Activated T-cell treated with anti-CD3 and anti-CD28 coated beads for 4 hours (primary cell): ENCODE measurements around the gene BRI3.

Experiments
- DNase-seq: peaks from one replicate; pipeline ENCODE4 v3.0.0-alpha.2; 2020

Gene BRI3

DNA sequence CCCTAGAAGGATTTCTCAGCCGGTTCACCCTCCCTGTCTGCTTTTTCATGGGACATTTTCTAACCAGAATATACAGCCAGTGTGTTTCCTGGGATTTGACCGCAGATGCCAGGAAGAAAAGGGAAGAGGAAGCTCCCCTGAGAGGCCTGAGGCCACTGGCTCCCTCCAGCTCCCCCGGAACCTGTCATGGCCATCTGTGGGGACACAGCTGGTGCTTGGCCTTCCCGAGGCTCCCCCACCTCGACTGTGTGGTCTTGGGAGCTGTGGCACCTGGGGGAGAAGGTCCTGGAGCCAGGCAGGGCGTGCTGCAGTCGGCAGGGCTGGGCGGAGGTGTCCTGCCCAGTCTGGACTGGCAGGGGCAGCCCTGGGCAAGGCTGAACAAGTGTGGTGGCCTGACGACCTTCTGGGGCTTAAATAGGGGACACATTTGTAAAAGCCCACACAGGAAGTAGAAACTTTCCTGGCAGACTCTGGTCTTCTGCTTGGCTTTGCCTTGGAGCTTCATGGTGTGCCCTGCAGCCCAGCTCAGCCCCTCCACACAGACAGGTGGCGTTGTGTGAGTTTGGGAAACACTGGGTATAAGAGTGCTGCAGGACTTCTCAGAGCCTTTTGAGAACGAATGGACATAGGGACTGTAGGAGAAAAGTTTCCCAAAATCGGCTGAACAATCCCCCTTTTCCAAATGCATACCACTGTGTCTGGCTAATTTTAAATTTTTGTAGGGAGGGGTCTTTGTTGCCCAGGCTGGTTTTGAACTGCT, 6.8 kb downstream of the BRI3 start:
- no peak for DNase-seq

DNA sequence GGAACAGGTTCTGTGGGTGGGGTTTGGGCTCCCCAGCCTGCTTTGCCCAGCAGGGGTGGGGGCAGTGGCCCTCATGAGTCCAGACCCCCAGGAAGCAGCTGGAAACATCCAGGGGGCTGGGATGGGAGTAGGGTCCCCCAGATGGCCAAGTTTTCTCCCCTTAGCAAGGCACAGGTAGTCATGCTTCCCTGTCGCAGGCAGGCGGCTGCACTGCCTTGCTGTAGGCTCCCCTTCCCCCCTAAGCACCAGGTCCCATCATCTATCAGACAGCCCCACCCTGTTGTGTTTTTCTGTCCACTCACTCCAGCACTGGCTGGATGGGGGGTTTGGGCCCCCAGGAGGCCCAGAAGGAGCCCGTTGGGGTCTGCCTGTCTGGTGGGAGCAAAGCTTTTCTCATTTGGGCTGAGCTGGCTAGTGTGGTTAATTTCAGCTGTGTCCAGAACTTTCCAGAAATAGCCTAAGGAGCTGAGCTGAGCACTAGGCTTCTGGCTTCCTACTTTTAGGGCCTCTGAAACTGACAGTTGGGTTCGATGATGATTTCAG, 7.9 kb downstream of the BRI3 start:
- no peak for DNase-seq

DNA sequence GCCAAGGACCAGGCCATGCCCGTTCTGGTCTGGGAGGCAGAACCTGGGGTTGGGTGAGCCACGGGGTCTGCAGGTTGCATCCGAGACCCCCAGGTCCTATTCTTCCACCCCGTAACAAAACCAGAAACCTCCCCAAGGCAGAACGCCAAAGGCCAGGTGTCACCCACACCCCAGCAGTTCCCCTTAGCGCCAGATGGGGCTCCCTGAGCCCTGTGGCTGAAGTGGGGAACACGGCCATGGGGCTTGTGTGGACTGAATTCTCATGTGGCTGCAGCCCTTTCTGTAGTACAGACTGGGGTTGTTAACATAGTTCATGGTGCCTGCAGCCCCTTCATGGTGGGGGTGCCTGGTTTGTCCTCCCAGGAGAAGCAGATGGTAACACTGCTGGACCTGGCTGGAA, 10.2 kb downstream of the BRI3 start:
- no peak for DNase-seq

DNA sequence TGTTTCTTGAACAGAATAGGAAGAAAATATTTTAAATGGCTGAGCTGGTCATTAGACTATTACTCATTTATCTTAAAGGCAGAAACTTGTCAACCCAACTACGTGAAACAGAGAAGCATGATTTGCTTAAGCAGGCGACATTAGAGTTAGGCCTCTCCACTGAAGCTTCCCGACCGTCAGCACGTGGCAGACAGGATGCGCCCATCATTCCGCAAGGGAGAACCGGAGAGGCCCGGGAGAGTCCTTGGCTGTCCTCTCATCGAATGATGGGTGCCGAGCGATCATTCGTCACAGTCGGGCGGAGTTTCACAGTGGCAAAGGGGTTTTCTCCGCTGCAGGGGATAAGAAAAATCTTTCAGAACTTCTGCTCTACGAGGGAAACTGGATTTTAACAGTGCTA, 11.8 kb downstream of the BRI3 start:
- no peak for DNase-seq

DNA sequence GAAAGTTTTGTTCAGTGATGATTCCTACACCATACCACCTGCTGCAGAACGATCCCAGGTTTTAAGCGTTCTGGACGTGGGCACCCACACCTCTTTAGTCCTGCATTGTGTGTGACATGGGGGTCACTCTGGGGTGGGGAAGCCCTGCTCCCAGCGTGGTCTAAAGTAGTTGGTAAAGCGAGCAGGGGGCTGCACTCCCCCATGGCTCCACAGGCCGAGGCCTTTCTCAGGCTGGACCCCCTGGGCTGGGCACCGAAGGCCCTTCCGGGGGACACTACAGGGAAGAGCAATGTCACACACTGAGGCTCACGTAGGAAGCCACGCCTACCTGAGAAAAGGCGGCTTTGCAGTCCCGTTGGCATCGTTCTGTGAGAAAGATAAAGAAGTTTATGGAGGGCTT, 12.3 kb downstream of the BRI3 start:
- DNase-seq: no peak

DNA sequence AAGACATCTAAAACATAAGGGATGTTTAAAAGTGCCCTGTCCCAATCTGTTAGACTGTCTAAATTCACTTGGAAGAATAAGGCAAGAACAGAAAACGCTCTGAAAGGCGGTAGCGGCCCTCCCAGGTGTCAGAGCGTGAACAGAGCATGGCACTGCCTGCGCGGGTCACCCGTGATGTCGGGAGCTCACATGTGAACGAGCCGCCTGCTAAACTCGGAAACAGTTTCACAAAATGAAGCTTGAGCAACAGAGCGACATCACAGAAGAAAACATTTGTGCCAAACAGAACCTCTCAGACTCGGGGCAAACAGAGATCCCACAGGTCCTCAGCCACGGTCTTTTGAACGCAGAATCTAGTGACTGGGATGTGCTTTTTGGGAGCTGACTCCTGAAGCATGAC, 12.8 kb downstream of the BRI3 start:
- DNase-seq: no peak

DNA sequence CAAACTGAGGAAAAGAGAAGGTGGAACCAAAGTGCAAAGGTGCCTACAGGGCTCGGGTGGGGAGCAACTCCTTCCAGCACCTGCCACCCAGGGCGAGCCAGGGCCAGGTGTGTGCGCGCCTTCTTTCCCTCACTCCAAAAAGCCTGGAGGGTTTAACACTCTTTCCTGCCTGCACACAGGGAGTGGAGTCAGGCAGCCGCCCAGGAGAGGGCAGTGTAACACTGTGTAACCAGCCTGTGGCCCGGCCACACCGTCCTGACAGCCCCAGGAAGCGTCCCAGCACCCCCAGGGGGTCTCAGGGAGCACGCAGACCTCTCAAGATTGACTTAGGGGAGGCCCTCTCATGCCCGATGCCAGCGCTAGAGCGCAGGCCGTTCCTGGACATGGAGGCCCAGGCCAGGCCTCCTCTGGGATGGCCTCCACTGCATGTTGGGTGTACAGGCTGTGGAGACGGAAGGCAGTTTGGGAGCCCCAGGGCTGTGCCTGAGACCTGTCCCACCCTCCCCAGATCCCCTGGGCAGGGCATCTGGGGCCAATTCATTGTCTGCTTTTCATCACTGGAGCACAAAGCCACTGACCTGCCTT, 13.4 kb downstream of the BRI3 start:
- no peak for DNase-seq

DNA sequence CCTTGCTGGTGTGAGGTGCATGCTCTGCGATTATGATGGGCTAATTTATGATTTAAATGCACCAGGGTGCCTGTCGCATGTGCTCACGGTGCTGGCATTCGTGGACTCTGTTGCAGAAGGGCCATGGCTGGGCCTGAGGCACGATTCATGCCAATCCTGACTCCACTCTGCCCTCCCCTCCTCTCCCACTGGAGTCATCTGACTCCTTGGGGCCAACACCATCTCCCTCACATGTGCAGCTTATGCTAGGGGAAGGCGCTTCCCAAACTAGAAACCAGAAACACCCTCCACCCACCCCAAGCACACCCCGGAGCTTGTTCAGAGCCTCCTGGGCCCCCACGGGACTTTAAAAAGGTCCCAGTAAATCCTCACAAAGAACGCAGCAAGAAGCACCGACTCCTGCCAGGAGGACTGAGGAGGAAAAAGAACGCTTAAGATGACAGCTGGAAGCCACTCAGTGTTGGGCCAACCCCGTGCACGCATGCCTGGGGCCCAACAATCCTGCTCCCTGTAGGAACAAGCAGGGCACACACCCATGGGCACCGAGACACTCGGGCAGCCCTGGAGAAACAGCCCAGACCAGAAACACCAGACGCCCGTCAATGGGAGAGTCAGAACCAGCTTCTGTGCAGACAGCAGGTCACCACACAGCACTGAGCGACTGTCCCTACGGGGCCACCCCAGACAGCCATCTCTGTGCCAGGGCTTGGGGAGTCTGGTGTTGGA, 14.1 kb downstream of the BRI3 start:
- no peak for DNase-seq

DNA sequence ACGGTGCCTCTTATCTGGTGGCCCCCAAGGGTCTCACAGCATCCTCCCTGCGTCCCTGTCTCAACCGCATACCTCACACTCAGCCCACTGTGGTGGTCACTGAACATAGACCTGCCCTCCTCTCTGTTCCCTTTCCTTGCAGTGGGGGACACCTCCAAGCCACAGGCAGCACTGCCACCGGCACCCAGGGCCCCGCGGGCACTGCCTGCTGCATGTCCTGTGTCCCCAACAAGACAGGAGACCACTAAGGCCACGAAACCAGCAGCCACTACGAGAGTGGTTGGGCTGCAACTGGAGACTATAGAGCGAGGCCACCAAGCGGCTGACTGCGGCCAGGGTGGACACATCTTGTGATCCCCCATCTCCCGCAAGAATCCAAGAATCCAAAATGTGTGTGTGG, 15.3 kb downstream of the BRI3 start:
- no peak for DNase-seq

DNA sequence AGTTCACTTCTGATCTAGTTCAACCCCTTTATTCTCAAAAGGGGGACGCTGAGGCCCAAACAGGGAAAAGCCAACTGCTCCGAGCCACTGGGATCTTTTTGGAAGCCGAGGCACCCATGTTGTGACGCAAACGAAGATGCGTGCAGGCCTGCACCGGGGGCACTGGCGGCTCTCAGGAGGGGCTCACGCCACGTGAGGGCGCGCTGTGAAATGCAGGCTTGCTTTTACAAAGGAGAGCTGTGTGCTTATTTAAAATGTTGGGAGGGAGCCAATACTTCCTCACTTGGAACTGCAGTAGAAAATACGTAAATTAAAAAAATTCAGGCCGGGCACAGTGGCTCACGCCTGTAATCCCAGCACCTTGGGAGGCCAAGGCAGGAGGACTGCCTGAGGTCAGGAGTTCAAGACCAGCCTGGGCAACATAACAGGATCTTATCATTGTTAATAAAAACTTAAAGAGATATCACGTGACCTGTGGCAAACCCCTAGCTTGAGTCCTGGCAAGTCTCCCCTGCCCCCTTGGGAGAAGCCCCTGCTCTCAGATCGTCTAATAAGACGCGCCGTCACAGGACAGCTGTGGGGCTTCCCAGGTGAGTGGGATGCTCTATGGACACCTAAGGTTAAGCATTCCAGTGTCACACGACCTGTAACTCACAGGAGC, 16.3 kb downstream of the BRI3 start:
- no peak for DNase-seq

DNA sequence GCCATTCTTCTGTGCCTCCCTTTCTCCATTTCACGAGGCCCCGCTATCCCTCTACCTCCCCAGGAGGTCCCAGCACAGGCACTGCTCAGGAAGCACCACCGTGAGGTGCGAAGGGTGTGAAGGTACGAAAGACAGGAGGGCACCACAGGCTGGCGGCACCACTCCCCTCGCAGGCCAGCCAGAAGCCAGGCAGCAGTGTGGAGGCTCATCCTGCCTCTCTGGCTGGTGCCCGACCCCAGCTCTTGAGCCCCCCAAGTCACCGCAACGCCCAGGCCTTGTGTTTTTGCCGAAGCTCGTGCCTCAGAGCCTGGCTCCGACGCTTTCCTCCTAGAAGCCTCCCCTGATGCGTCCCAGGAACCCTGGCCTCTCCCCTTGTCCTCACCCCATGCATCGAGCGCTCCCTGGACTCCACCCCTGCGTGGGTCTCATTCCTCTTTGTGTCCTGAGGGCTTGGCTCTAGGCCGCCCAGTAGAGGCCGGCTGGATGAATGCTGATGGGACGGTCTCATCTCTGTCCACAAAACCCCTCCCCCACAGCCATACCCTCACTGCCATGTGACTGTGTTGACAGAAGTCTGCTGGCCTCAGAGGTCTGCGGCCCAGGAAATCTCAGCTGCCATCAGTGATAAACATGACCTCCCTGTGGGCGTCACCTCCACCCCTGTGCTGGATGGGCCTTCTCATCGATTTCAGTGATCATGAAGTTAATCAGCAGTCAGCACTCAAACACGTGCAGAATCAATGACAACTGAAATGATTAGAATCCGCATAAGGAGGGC, 19.3 kb downstream of the BRI3 start:
- DNase-seq: no peak

DNA sequence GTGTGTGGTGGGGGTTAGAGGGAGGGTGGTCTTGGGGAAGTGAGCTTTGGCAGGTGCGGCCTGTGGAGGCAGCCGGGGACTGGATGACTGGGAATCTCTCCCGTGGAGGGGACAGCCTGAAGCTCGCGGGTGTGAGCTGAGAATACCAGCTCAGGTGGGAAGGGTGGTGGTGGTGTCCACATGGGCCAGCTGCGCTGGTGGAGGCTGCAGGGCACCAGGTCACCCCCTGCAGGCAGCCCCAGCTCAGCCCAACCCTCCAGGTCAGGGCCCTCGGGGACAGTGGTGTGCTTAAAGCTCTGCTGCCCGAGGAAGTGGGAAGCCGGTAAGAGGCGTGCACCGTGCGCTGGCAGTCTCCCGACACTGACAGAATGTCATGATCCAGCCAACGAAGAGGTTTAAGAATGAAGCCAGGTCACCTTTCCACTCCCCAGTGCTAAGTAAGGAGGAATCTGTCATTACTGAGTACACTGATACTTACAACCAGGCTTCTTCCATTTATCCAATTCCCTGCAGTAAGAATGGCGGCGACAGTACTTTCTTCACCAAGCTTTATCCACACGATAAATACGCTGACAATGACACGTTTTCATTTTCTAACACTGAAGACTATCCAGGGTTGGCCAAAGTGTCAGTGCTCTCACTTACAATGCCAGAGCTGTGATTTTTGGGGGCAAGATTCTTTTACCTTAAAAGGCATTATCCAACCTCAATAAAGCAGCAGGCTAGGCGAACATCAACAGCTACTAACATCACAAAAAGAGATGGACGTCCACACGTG, 20.4 kb downstream of the BRI3 start:
- DNase-seq: no peak

DNA sequence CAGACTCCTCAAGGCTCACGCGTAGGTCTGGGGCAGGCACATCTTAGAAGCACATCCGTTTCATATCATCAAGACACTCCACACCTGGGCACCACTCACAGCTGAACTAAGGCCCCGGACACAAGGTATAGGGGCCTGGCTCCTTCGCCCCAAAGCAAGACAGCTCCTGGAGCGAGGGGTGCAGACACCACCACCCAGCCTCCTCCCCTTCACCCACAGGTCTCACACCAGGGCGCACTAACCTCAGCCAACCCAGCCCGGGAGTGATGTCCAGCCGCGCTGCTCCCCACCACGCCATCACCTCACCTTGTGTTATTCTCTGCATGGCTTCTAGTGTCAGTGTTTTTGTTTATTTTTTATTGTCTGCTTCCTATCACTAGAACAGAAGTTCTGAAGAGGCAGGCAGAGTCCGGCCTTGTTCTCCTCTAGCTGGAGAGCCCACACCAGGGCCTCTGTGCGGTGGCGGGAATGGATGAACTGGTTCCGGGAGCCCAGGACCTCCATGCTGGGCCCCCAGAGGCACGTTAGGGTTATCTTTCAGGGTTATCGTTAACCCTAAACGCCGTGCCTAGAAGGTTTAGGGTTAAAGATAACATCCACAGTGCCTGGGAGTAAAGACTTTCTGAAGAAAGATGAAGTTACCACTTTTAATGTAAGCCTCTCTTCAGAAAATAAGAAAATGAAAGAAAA, 21.8 kb downstream of the BRI3 start:
- no peak for DNase-seq

DNA sequence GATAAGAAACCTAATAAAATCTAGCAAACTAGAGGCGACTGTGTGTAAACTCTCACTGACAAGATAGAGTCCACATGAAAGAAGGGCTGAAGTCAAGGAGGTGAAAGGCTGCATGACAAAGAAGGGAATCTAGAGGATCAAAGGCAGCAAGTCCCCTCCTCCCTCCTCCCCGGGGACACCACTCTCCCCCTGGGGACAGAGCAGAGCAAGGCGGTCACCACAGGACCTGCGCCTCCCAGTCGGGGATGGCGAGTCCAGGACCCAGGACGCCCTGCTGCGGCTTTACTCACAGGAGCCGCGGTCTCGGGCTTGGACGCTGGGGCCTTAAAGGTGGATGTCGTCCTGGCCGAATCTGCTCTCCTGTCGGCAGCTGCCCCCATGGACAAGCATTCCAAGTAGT, 22.4 kb downstream of the BRI3 start:
- DNase-seq: no peak

DNA sequence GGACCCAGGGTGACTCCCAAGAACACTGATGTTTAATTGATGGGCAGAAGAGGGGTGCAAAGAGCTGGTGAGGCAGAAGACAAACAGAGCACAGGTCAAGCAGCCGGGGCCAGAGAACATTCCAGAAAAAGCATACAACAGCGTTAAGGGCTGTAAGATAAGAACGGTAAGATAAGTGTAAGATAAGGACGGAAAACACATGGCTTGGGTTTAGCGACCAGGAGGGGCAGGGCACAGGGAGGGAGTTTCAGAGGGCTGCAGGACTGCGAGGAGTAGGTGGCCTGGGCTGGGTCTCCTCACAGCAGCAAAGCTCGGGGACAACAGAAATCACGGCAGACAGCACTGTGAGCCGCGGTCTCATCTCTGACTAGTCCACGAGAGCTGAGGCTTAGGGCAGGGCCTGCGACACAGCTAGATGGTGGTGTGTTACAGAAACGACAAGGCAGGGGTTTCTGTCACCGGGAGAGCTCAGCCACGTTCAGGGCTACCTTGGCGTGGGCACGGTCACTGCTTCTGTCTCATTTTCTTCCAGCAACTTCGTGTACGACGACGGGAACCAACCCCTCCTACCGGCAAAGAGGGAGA, 24.6 kb downstream of the BRI3 start:
- DNase-seq: no peak

DNA sequence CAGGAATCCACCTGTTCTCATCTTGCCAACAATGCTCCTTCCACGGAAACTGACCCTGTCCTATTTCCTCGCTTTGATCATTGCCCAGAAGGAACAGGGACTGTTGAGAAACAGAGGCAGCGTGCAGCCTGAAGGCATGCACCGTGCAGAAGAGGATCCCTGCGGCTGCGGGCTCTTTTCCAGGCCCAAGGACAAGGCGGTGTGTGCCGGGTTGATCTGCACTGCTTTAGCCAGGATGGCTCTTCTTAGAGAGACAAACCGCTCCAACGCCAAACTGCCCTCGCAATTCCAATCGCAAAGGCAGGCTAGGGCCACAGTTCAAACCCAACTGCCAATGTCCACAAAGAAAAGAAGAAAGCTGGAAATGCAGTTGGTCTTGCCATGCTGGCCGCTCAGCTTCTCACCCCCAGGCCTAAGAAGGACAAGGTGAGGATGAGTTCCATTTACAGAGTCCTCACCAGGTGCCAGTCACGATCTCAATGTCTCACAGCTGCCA, 26.5 kb downstream of the BRI3 start:
- DNase-seq: no peak

DNA sequence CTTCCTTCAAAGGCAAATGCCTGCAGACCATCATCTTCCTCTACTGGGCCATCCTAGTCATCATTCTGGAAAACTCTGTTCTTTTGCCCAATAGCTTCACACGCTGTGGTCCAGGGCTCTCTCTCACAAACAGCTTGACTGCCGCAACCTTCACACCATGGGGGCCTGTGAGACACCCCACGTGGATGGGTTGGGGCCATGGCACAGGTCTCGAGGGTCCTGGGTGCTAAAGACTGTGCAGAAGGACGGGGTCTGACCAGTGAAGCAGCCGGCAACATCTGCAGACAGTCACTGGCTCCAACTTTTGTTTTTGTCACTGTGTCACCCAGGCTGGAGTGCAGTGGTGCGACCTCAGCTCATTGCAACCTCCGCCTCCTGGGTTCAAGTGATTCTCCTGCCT, 28.1 kb downstream of the BRI3 start:
- no peak for DNase-seq

DNA sequence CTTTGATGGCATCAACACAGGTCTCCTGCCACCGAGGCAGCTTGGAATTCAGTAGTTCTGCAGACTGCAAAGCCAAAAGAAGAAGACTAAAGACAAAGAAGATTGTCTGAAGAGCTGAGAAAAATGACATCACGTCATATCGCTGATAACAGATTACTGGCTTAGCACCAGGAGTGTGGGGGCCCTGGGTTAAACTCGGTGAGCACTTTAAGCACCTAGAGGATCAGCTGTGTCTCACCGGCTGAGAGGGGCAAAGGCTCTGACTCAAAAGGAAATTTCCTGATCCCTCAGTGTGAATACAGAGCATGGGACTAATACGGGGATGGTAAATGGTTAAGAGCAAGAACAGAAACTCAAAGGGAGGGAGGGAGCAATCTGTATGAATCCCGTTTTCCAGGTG, 30.7 kb downstream of the BRI3 start:
- DNase-seq: no peak

DNA sequence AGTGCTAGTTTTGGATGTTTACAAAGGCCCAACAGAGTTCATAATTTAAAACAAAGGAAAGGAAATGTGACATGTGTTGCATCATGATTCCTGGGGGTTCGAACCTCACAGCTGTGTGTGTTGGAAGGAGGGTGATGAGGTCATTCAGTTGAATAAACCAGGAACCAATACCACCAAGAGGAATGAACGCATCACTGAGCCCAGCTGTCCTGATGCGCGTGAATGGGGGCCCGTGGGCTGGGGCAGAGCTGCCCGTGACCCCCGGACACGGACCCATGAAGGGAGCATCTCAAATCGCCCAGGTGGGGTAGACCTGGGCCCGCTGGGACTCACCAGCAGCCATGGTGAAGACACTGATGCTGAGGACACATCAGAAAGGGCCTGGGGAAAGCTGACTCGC, 33.0 kb downstream of the BRI3 start:
- no peak for DNase-seq

DNA sequence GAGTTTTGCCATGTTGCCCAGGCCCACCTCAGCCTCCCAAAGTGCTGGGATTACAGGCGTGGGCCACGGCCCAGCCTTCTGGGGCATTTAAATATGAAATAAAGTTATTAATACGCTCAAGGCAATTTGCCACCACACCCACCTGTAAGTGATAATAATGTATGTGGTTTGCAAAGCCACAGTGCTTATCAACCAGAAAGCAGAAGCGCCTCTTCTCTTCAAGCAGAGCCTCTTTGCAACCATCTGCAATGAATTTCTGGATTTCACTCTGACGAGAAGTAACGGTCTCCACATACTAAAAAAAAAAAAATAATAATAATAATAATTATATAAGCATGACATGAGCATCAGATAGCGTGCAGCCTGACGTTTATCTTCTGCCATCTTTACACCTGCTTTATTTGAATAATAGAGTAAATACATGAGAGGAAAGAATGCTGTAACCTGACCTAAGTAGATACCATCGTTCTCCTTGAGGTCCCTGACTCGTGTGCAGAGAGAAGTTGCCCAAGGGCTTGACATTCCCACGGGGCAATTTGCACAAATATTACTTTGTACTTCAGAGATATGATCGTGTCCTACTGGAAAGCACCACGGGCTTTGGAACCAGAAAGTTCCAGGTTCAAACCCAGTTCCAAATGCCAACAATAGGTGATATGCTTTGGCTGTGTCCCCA, 34.0 kb downstream of the BRI3 start:
- no peak for DNase-seq
